Measurements from ENCODE around the gene ABCA6. TPM values are rescaled to one million over a fixed set of nuclear protein-coding genes. Genes with fewer than 3 reads are reported as not detected.
"Not testable (repeated sequence)": the region's sequence is repeated elsewhere in the genome, so short reads cannot be mapped to it uniquely, and the experiment has no call there.

The ABCA6 gene
- total and polyA plus RNA-seq, 5 donors from 2014 or later, result 0.15 TPM; not detected in 4

GRCh38 chr17:69084911-69085310 is 56.8 kb downstream of the ABCA6 start:
- H3K27me3 ChIP-seq (ENCODE audit: control insufficient read depth, insufficient read depth, low read length), result no peaks in the 10 kb centered on the region
- H3K4me1 ChIP-seq (ENCODE audit: control insufficient read depth, insufficient read depth, low read length, poor library complexity, severe bottlenecking), result no peaks in the 10 kb centered on the region
- Mint-ChIP-seq H3K4me1 (no peaks in the 10 kb centered on the region), H3K27ac (no peak overlapping the region), H3K27me3 (peaks cover 2% of the 10 kb centered on the region), H3K4me3 (no peak overlapping the region), H3K9me3 (peaks cover 0 to 4% (median 0%) of the 10 kb centered on the region in 7 donors), H3K36me3 (no peaks in the 10 kb centered on the region)
- H3K4me3 ChIP-seq (ENCODE audit: low read depth, low read length), result no peak overlapping the region
- ATAC-seq (ENCODE audit: low read depth in 2 of 2) (no peak), DNase-seq (peak in 1 of 3 donors; percentile 7)
- no peak overlapping the region for H3K27ac ChIP-seq (ENCODE audit: insufficient read depth, low read length, poor library complexity, severe bottlenecking)
- no peaks in the 10 kb centered on the region for H3K9me3 ChIP-seq (ENCODE audit: control insufficient read depth in 2 of 2, low read length in 2 of 2)
- no peaks in the 10 kb centered on the region for H3K36me3 ChIP-seq (ENCODE audit: control insufficient read depth, insufficient read depth, low read length)

- H3K4me3 ChIP-seq (ENCODE audit: low read depth, low read length), result no peak overlapping the region
- H3K27me3 Mint-ChIP-seq, result no peaks in the 10 kb centered on the region
Measured at GRCh38 chr17:69082696-69083095, 59.0 kb downstream of the ABCA6 start.

GRCh38 chr17:69078864-69079263 is 62.8 kb downstream of the ABCA6 start:
- no peaks in the 10 kb centered on the region for H3K4me1 ChIP-seq (ENCODE audit: control insufficient read depth, insufficient read depth, low read length, poor library complexity, severe bottlenecking)
- Mint-ChIP-seq H3K9me3 (peaks cover 0 to 12% (median 4%) of the 10 kb centered on the region in 7 donors), H3K36me3 (no peaks in the 10 kb centered on the region), H3K4me3 (no peak overlapping the region), H3K27me3 (no peaks in the 10 kb centered on the region), H3K27ac (no peak overlapping the region), H3K4me1 (no peaks in the 10 kb centered on the region)
- H3K27ac ChIP-seq (ENCODE audit: insufficient read depth, low read length, poor library complexity, severe bottlenecking), result no peak overlapping the region
- no peak overlapping the region for H3K4me3 ChIP-seq (ENCODE audit: low read depth, low read length)
- DNase-seq (no peak), ATAC-seq (ENCODE audit: low read depth in 2 of 2) (no peak)
- no peaks in the 10 kb centered on the region for H3K9me3 ChIP-seq (ENCODE audit: control insufficient read depth in 2 of 2, low read length in 2 of 2)
- H3K36me3 ChIP-seq (ENCODE audit: control insufficient read depth, insufficient read depth, low read length), result no peaks in the 10 kb centered on the region
- no peaks in the 10 kb centered on the region for H3K27me3 ChIP-seq (ENCODE audit: control insufficient read depth, insufficient read depth, low read length)

More at GRCh38 chr17:69082696-69083095, 59.0 kb downstream of the ABCA6 start:
- DNase-seq, result no peak
- Mint-ChIP-seq H3K4me1 (no peaks in the 10 kb centered on the region), H3K4me3 (no peak overlapping the region), H3K27ac (no peak overlapping the region), H3K36me3 (no peaks in the 10 kb centered on the region), H3K9me3 (peaks cover 0 to 6% (median 0%) of the 10 kb centered on the region in 7 donors)
- H3K36me3 ChIP-seq (ENCODE audit: control insufficient read depth, insufficient read depth, low read length), result no peaks in the 10 kb centered on the region
- no peak overlapping the region for H3K27ac ChIP-seq (ENCODE audit: insufficient read depth, low read length, poor library complexity, severe bottlenecking)
- no peak for ATAC-seq (ENCODE audit: low read depth in 2 of 2)
- no peaks in the 10 kb centered on the region for H3K4me1 ChIP-seq (ENCODE audit: control insufficient read depth, insufficient read depth, low read length, poor library complexity, severe bottlenecking)
- no peaks in the 10 kb centered on the region for H3K27me3 ChIP-seq (ENCODE audit: control insufficient read depth, insufficient read depth, low read length)
- H3K9me3 ChIP-seq (ENCODE audit: control insufficient read depth in 2 of 2, low read length in 2 of 2), result no peaks in the 10 kb centered on the region

GRCh38 chr17:69075823-69076222 is 65.9 kb downstream of the ABCA6 start:
- H3K4me3 Mint-ChIP-seq, result no peak overlapping the region
- H3K27ac ChIP-seq (ENCODE audit: insufficient read depth, low read length, poor library complexity, severe bottlenecking), result no peak overlapping the region
- peaks cover 0 to 4% (median 0%) of the 10 kb centered on the region in 4 donors for H3K4me1 Mint-ChIP-seq
- H3K27me3 ChIP-seq (ENCODE audit: control insufficient read depth, insufficient read depth, low read length), result no peaks in the 10 kb centered on the region
- ATAC-seq (ENCODE audit: low read depth in 2 of 2) (no peak), DNase-seq (no peak)
- H3K27ac Mint-ChIP-seq, result no peak overlapping the region
- H3K36me3 Mint-ChIP-seq, result no peaks in the 10 kb centered on the region
- no peaks in the 10 kb centered on the region for H3K36me3 ChIP-seq (ENCODE audit: control insufficient read depth, insufficient read depth, low read length)
- no peaks in the 10 kb centered on the region for H3K9me3 ChIP-seq (ENCODE audit: control insufficient read depth in 2 of 2, low read length in 2 of 2)
- no peaks in the 10 kb centered on the region for H3K27me3 Mint-ChIP-seq
- no peak overlapping the region for H3K4me3 ChIP-seq (ENCODE audit: low read depth, low read length)
- H3K4me1 ChIP-seq (ENCODE audit: control insufficient read depth, insufficient read depth, low read length, poor library complexity, severe bottlenecking), result no peaks in the 10 kb centered on the region
- peaks cover 0 to 13% (median 6%) of the 10 kb centered on the region in 7 donors for H3K9me3 Mint-ChIP-seq

GRCh38 chr17:69073392-69073791 is 68.3 kb downstream of the ABCA6 start:
- H3K4me1 Mint-ChIP-seq; H3K9me3 ChIP-seq (ENCODE audit: control insufficient read depth in 2 of 2, low read length in 2 of 2); H3K4me3 Mint-ChIP-seq; H3K4me1 ChIP-seq (ENCODE audit: control insufficient read depth, insufficient read depth, low read length, poor library complexity, severe bottlenecking); H3K27ac Mint-ChIP-seq; H3K36me3 ChIP-seq (ENCODE audit: control insufficient read depth, insufficient read depth, low read length); H3K27ac ChIP-seq (ENCODE audit: insufficient read depth, low read length, poor library complexity, severe bottlenecking); H3K27me3 Mint-ChIP-seq; H3K27me3 ChIP-seq (ENCODE audit: control insufficient read depth, insufficient read depth, low read length); DNase-seq; ATAC-seq (ENCODE audit: low read depth in 2 of 2); H3K36me3 Mint-ChIP-seq; H3K4me3 ChIP-seq (ENCODE audit: low read depth, low read length): not testable (repeated sequence)
- H3K9me3 Mint-ChIP-seq, result peaks cover 0 to 14% (median 6%) of the 10 kb centered on the region in 7 donors

GRCh38 chr17:69072803-69073256 is 68.9 kb downstream of the ABCA6 start:
- H3K27ac ChIP-seq (ENCODE audit: insufficient read depth, low read length, poor library complexity, severe bottlenecking); H3K4me3 ChIP-seq (ENCODE audit: low read depth, low read length); H3K4me1 Mint-ChIP-seq; ATAC-seq (ENCODE audit: low read depth in 2 of 2); H3K4me3 Mint-ChIP-seq; DNase-seq; H3K36me3 Mint-ChIP-seq; H3K4me1 ChIP-seq (ENCODE audit: control insufficient read depth, insufficient read depth, low read length, poor library complexity, severe bottlenecking); H3K27me3 Mint-ChIP-seq; H3K36me3 ChIP-seq (ENCODE audit: control insufficient read depth, insufficient read depth, low read length); H3K27ac Mint-ChIP-seq; H3K9me3 ChIP-seq (ENCODE audit: control insufficient read depth in 2 of 2, low read length in 2 of 2); H3K27me3 ChIP-seq (ENCODE audit: control insufficient read depth, insufficient read depth, low read length): not testable (repeated sequence)
- H3K9me3 Mint-ChIP-seq, result peaks cover 0 to 14% (median 6%) of the 10 kb centered on the region in 7 donors

GRCh38 chr17:69071233-69071586 is 70.5 kb downstream of the ABCA6 start:
- H3K4me1 Mint-ChIP-seq; H3K9me3 Mint-ChIP-seq; H3K36me3 Mint-ChIP-seq; H3K27me3 Mint-ChIP-seq; DNase-seq; H3K36me3 ChIP-seq (ENCODE audit: control insufficient read depth, insufficient read depth, low read length); H3K27ac ChIP-seq (ENCODE audit: insufficient read depth, low read length, poor library complexity, severe bottlenecking); H3K9me3 ChIP-seq (ENCODE audit: control insufficient read depth in 2 of 2, low read length in 2 of 2); H3K4me3 ChIP-seq (ENCODE audit: low read depth, low read length); ATAC-seq (ENCODE audit: low read depth in 2 of 2); H3K4me1 ChIP-seq (ENCODE audit: control insufficient read depth, insufficient read depth, low read length, poor library complexity, severe bottlenecking); H3K27me3 ChIP-seq (ENCODE audit: control insufficient read depth, insufficient read depth, low read length): not testable (repeated sequence)
- Mint-ChIP-seq H3K27ac (peak overlapping the region in 1 of 3 donors; percentile 43), H3K4me3 (peak overlapping the region in 1 of 4 donors; percentile 8)

GRCh38 chr17:69070378-69071232 is 71.1 kb downstream of the ABCA6 start:
- not testable (repeated sequence) for H3K4me1 Mint-ChIP-seq; H3K36me3 ChIP-seq (ENCODE audit: control insufficient read depth, insufficient read depth, low read length); H3K27ac ChIP-seq (ENCODE audit: insufficient read depth, low read length, poor library complexity, severe bottlenecking); H3K27me3 ChIP-seq (ENCODE audit: control insufficient read depth, insufficient read depth, low read length); H3K27me3 Mint-ChIP-seq; H3K9me3 ChIP-seq (ENCODE audit: control insufficient read depth in 2 of 2, low read length in 2 of 2); H3K36me3 Mint-ChIP-seq; H3K4me1 ChIP-seq (ENCODE audit: control insufficient read depth, insufficient read depth, low read length, poor library complexity, severe bottlenecking); ATAC-seq (ENCODE audit: low read depth in 2 of 2); H3K4me3 ChIP-seq (ENCODE audit: low read depth, low read length)
- Mint-ChIP-seq H3K9me3 (peaks cover 0 to 11% (median 3%) of the 10 kb centered on the region in 7 donors), H3K4me3 (peak overlapping the region in 1 of 4 donors; percentile 43), H3K27ac (peak overlapping the region in 2 of 3 donors; percentile 38 to 43)
- DNase-seq, result peak in 1 of 3 donors; percentile 57
